Mesangial cell (primary cell): Measurements from ENCODE around the gene ACIN1. TPM values are rescaled to one million over a fixed set of nuclear protein-coding genes. Genes with fewer than 3 reads are reported as not detected.

ENCODE experiments used
- total RNA-seq: library from RNA; depleted of rRNA; stranded (reverse); fragments of >200 nt; gene quantifications from 2 replicates; pipeline ENCODE4 v1.2.3, GENCODE V29; 2015

The ACIN1 gene, protein sequence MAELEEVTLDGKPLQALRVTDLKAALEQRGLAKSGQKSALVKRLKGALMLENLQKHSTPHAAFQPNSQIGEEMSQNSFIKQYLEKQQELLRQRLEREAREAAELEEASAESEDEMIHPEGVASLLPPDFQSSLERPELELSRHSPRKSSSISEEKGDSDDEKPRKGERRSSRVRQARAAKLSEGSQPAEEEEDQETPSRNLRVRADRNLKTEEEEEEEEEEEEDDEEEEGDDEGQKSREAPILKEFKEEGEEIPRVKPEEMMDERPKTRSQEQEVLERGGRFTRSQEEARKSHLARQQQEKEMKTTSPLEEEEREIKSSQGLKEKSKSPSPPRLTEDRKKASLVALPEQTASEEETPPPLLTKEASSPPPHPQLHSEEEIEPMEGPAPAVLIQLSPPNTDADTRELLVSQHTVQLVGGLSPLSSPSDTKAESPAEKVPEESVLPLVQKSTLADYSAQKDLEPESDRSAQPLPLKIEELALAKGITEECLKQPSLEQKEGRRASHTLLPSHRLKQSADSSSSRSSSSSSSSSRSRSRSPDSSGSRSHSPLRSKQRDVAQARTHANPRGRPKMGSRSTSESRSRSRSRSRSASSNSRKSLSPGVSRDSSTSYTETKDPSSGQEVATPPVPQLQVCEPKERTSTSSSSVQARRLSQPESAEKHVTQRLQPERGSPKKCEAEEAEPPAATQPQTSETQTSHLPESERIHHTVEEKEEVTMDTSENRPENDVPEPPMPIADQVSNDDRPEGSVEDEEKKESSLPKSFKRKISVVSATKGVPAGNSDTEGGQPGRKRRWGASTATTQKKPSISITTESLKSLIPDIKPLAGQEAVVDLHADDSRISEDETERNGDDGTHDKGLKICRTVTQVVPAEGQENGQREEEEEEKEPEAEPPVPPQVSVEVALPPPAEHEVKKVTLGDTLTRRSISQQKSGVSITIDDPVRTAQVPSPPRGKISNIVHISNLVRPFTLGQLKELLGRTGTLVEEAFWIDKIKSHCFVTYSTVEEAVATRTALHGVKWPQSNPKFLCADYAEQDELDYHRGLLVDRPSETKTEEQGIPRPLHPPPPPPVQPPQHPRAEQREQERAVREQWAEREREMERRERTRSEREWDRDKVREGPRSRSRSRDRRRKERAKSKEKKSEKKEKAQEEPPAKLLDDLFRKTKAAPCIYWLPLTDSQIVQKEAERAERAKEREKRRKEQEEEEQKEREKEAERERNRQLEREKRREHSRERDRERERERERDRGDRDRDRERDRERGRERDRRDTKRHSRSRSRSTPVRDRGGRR
- total RNA-seq: 55.4 and 55.8 TPM in 2 replicates

DNA sequence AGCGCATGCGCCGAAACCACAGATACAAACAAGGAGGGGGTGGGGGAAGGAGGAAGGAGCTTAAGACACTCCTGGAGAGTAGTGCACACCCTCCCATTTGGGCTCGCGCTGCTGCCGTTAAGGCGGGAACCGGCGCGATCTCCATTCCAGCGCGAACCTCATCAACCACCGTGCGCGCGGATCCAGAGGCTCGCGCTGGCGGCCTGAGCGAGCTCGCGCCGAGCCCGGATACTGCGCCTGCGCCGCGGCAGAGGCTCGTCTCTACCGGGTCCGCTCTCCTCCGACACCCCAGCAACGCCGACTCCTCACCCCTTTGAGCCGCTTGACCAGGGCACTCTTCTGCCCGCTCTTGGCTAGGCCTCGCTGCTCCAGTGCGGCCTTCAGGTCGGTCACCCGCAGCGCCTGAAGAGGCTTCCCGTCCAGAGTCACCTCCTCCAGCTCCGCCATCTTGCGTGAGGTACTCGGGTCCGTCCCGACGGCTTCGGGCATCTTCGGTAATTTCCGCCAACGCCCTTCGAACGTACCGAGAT lies at the start of gene ACIN1:
Gene ACIN1, minus strand, starts transcription at position 471 of the 530 bp plus-strand sequence. Its CDS starts 24 bp downstream, at position 447.

DNA sequence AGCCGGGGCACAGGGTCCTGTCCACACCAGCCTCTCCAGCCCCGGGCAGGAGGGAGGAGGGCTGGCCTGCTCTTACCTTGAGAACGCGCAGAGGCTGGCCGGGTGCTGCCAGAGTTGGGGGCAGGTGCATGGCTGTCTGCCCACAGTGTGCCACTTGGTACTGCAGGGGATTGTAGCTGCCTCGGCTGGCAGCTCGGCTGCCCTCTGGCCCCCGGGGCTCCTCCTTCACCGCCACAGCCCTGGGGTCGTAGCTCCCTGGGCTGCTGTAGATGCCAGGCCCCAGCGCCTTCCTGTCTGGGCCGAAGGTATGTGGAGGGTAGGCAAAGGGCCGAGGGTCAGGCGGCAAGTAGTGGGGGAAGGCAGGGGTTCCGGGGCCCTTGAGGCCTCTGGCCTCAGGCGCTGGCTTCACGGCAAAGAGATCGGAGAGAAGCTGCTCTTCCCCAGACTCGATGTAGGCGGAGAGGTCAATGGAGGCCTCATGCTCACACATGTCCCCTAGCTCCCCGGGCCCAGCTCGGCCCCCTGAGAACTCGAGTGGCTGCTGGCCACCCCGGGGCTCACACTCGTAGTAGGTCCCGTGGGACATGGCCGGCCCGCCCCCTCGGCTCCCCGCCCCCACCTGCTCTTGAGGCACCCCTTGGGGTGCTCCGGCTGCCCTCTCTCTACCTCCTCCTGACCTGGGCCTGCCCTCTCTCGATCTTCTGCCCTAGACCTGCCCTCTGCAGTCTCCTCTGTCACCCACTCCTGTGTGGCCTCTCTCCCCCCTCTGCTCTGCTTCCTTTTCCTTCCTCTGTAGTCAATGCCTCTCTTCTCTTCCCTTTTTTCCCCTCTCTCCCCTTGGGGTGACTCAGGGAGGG lies 23.8 kb upstream of the ACIN1 start, which contains the start of gene CEBPE:
Gene CEBPE, minus strand, starts transcription at position 750 of the 857 bp plus-strand sequence. Its CDS starts 164 bp downstream, at position 586.

DNA sequence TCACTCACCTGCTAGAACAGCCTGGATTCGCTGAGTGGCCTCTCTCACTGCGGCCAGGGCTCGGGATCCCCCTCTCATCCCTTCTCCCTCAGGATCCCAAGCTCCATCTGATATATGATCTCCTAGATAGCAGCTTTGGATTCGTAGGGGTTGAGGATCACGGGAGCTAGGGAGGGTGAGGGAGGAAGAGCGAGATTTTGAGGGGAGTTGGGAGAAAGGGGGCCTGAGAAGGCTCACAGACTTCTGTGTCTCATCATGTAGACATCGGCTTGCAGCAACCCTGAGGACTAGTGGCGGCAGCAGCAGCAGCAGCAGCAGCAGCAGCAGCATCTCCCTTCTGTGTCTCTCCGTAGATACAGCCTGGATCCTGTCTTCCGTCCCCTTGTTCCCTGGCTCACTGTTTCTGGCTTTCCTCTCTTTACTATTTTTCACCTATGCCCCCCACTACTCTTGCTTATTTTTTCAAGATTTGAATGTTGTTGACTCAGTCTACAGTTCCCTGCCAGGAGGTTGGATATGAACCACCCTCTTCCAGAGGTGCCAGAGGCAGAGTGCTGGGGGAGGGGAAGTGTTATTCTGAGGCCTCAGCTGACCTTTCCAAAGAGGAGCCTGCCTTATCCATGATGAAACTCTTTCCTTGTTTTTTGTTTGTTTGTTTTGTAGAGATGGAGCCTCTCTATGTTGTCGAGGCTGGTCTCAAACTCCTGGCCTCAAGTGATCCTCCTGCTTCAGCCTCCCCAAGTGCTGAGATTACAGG lies 9.8 kb upstream of the ACIN1 start, which contains the start of gene CIROP:
Gene CIROP, minus strand, starts transcription at position 399 of the 757 bp plus-strand sequence. Its CDS starts 69 bp downstream, at position 330.

DNA sequence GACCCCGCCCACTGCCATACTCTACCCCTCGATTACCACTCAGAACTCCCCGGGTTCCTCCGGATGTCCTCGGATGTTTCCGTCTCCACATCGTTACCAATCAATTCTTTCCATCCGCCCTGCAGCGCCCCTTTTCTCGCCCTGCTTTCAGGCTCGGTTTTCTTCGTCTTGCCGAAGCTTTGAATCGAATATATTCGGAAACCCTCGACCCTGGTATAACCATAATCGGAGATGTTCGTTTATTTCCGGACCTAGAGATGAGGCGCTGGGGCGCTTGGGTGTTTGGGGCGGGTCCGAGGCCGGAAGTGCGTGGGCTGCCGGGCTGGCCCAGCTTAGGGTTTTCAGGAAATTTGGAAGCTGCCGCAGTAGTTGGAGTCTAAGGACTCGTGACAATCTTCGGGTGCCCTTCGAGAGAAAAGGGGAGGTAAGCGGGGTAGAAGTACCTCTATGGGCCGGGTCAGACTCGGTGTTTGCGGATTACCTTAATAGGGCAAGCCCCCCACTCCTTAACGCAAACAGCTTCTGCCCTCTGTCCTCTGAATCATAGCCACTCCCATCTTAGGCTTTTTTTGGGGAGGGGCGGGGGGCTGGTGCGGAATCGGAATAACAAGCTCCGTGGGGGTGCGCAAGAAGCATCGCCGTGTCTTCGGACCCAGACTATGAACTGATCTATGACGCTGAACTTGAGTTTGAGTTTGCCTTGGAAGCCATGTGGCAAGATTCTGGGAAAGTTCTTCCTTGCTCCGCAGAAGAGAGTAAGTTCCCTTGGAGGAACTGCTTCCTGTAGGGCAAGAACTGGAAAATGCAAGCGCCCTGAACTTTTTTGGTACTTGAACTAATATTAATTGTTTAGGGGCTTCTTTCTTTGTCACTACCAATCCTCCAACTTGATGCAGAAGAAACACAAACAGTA lies 516 bp upstream of the ACIN1 start, which contains the start of gene C14orf119:
Gene C14orf119, plus strand, starts transcription at position 310 of the 913 bp plus-strand sequence. CDS start 2,154 bp downstream, outside the sequence.

DNA sequence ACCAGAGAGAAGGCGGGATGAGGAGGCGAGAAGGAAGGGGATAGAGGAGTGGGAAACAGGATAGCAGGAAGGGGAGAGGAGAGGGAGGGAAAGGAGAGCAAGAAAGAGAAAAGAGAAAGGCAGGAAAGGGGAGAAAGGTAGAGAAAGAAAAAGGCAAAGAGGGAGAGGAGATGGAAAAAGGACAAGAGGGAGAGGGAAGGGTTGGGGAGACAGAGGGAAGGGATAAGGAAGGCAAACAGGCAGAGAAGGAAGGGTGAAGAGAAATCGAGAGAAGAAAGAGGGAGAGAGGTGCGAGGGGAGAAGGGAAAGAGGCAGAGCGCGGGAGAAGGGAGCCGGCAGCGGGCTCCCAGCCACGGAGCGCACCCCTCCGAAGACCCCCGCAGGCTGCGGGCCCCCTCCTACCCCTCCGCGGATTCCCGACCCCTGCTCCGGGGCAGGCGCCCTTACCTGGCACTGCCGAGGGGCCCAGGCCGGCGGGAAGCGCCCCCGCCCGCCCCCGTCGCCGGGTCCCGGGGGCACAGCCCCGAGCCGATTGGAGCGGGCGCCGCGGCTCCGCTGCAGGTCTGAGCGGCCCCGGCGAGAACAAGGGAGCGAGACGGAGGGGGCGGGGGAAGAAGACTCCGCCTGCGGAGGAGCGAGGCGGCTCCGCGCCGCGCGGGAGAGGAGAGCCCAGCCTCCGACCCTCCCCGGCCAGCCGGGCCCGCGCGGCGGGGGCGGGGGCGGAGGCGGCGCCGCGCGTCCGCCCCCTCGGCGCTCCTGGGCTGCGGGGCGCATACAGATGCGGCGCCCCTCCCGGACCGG lies 37.8 kb downstream of the ACIN1 start, which contains the start of gene CDH24:
Gene CDH24, minus strand, starts transcription at position 565 of the 801 bp plus-strand sequence. CDS start 1,787 bp downstream, outside the sequence.

DNA sequence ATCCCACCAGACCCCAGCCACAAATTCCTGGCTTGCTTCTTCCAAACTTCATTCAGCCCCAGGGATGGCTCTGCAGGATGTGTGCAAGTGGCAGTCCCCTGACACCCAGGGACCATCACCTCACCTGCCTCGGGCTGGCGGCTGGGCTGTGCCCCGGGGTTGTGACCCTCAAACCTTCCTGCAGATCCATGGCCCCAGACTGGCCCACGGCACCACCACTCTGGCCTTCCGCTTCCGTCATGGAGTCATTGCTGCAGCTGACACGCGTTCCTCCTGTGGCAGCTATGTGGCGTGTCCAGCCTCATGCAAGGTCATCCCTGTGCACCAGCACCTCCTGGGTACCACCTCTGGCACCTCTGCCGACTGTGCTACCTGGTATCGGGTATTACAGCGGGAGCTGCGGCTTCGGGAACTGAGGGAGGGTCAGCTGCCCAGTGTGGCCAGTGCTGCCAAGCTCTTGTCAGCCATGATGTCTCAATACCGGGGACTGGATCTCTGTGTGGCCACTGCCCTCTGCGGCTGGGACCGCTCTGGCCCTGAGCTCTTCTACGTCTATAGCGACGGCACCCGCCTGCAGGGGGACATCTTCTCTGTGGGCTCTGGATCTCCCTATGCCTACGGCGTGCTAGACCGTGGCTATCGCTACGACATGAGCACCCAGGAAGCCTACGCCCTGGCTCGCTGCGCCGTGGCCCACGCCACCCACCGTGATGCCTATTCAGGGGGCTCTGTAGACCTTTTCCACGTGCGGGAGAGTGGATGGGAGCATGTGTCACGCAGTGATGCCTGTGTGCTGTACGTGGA lies 52.6 kb downstream of the ACIN1 start, which contains the start of gene PSMB11:
Gene PSMB11, plus strand, starts transcription at position 51 of the 804 bp plus-strand sequence. Its CDS starts 14 bp downstream, at position 65.

DNA sequence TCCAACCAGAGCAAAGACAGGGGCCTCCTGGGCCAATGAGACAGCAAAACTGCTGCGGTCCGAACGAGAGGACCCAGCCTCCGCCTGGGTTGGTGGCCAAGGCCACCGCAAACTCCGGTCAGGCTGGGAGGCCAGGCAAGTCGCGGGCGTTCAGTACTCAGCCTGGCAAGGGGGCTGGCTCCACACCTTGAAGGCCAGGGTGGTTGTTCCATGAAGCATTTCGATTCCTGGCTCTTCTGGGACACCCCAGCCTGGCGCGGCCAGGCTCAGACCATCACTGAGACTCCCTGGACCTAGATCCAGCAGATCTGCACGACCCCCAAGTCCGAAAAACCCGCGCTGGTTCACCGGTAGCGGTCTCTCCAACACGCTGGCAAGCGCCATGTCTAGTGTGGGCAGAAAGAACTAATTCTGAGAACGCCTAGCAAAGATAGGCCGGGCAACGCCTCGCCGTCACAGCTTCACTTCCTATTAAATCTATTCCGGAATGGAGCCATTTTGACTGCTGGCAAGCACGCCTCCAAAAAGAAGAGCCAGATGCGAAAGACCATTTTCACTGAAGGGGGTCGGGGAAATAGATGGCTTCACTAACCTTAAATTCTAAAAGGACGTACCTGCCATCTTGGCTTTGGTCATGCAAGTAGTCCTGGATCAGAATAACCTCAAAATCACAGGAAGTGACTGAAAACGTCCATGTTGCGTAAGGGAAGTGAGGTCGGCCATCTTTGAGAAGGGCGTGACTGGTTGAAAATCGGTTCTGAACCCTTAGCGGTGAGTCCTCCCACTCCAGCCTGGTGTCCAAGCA lies 60.2 kb downstream of the ACIN1 start, which contains the start of gene PSMB5:
Gene PSMB5, minus strand, starts transcription at position 403 of the 805 bp plus-strand sequence. Its CDS starts 19 bp downstream, at position 384.

DNA sequence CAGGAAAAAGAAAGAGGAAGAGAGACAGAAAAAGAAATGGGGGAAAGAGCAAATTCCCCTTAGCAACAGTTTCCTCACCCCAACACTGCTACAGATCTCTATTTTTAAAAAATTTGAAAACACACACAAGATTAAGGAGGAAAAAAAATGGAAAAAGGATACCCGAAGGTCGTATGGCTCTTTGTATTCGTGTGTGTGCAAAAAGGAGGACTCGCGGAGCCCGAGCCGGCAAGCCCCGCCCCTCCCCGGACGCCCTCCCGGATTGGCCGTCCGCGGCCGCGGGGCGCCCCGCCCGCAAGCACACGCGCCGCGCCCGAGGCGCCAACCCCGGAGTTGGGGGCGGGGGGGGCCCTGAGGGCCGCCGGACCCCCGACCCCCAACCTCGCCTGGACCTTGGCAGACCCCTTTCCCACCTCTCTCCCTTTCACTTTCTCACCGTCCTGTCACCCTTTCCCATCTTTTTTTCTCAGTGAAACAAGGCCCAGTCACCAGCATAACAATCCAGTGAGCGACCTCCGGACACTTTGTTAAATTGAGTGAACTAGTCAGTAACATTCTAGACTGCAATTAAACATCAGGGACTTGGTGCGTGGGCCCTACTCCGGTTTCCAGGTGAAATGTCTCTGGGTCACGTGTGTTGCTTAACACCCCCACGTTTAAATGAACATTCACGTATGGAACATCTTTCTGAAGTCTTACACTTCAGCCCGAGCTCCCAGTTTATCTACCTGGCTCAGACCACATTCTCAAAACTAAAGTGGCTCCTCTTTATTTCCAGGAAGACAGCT lies 84.8 kb downstream of the ACIN1 start, which contains the start of gene C14orf93:
Gene C14orf93, minus strand, starts transcription at position 205 of the 788 bp plus-strand sequence. CDS start 11,120 bp downstream, outside the sequence.

Other genes with a start within 250 kb of the ACIN1 start
- 122 and 211 TPM in 2 replicates for gene LRP10, start 223.4 kb downstream of the ACIN1 start, total RNA-seq
- 0.33 and 0.38 TPM in 2 replicates for gene REM2, start 211.9 kb downstream of the ACIN1 start, total RNA-seq
- gene RBM23, start 176.0 kb downstream of the ACIN1 start, total RNA-seq: 54.6 and 60.3 TPM in 2 replicates
- 58.3 and 102 TPM in 2 replicates for gene PRMT5, start 165.8 kb downstream of the ACIN1 start, total RNA-seq
- gene HAUS4, start 138.0 kb downstream of the ACIN1 start, total RNA-seq: 61.6 and 92.7 TPM in 2 replicates
- 79.4 and 123 TPM in 2 replicates for gene AJUBA, start 112.6 kb downstream of the ACIN1 start, total RNA-seq
- gene C14orf93, start 85.0 kb downstream of the ACIN1 start, total RNA-seq: 6.2 and 18.6 TPM in 2 replicates
- gene PSMB5, start 60.2 kb downstream of the ACIN1 start, total RNA-seq: 269 and 351 TPM in 2 replicates
- gene PSMB11, start 52.9 kb downstream of the ACIN1 start, total RNA-seq: not detected in 2 replicates
- 11.1 and 13.8 TPM in 2 replicates for gene CDH24, start 37.6 kb downstream of the ACIN1 start, total RNA-seq
- gene C14orf119, start 369 bp upstream of the ACIN1 start, total RNA-seq: 44.7 and 47.3 TPM in 2 replicates
- not detected in 2 replicates for gene CIROP, start 9.9 kb upstream of the ACIN1 start, total RNA-seq
- not detected in 2 replicates for gene CEBPE, start 24.1 kb upstream of the ACIN1 start, total RNA-seq
- gene SLC7A8, start 88.5 kb upstream of the ACIN1 start, total RNA-seq: 0.98 and 7.2 TPM in 2 replicates
- not detected in 2 replicates for gene RNF212B, start 142.8 kb upstream of the ACIN1 start, total RNA-seq
- 9.1 and 11.1 TPM in 2 replicates for gene HOMEZ, start 191.0 kb upstream of the ACIN1 start, total RNA-seq
- gene PPP1R3E, start 207.7 kb upstream of the ACIN1 start, total RNA-seq: 0.98 and 3.2 TPM in 2 replicates
- gene BCL2L2, start 211.7 kb upstream of the ACIN1 start, total RNA-seq: 13.5 and 15.5 TPM in 2 replicates
- 58.4 and 59.0 TPM in 2 replicates for gene PABPN1, start 226.3 kb upstream of the ACIN1 start, total RNA-seq